NAMALWA (cell line): Measurements from ENCODE around the gene KNDC1.
"Not testable (repeated sequence)": the region's sequence is repeated elsewhere in the genome, so short reads cannot be mapped to it uniquely, and the experiment has no call there.

Source experiments
- DNase-seq: peaks from one replicate; pipeline ENCODE4 v3.0.0-alpha.2; 2015; ENCODE audit warnings: low spot score

Gene KNDC1

GRCh38 chr10:133162178-133162909, 2.3 kb downstream of the KNDC1 start:
- no peak for DNase-seq

GRCh38 chr10:133162910-133163856, 3.2 kb downstream of the KNDC1 start:
- DNase-seq, result no peak

GRCh38 chr10:133163889-133164815, 4.1 kb downstream of the KNDC1 start:
- no peak for DNase-seq

GRCh38 chr10:133164816-133165555, 5.0 kb downstream of the KNDC1 start:
- no peak for DNase-seq

GRCh38 chr10:133165556-133166503, 5.8 kb downstream of the KNDC1 start:
- no peak for DNase-seq

GRCh38 chr10:133166504-133166827, 6.4 kb downstream of the KNDC1 start:
- no peak for DNase-seq

- no peak for DNase-seq
These were observed 7.0 kb downstream of the KNDC1 start for GRCh38 chr10:133166828-133167692.

GRCh38 chr10:133167693-133168616, 7.9 kb downstream of the KNDC1 start:
- DNase-seq, result no peak

GRCh38 chr10:133168617-133169031, 8.6 kb downstream of the KNDC1 start:
- no peak for DNase-seq

GRCh38 chr10:133169173-133169947, 9.3 kb downstream of the KNDC1 start:
- DNase-seq, result no peak

- no peak for DNase-seq
These were observed 10.1 kb downstream of the KNDC1 start for GRCh38 chr10:133170092-133170491.

GRCh38 chr10:133173860-133174640, 14.0 kb downstream of the KNDC1 start:
- no peak for DNase-seq

- DNase-seq, result no peak
These were observed 14.8 kb downstream of the KNDC1 start for GRCh38 chr10:133174689-133175263.

- DNase-seq, result not testable (repeated sequence)
These were observed 15.6 kb downstream of the KNDC1 start for GRCh38 chr10:133175624-133176023.

GRCh38 chr10:133176546-133176945, 16.5 kb downstream of the KNDC1 start:
- no peak for DNase-seq
